Sigmoid colon (tissue), 7 donors: Measurements from ENCODE around the gene SLC8A1. TPM values are rescaled to one million over a fixed set of nuclear protein-coding genes. Genes with fewer than 3 reads are reported as not detected.
A peak's percentile ranks its signal among the peaks of the same experiment; 100 is the strongest.

Experiments
- DNase-seq: peaks from one replicate; pipeline ENCODE4 v3.0.0-alpha.2; 2019
- H3K27ac ChIP-seq, 4 donors: fragments of 200-600 bp; sonication (generic); one replicate each; pipeline ENCODE4 v1.5.1; 2016 to 2019; ENCODE audit warnings: mild to moderate bottlenecking in 1 of 4
- H3K27me3 ChIP-seq, 3 donors: fragments of 200-600 bp; sonication (generic); one replicate each; pipeline ENCODE4 v1.5.1; 2019; ENCODE audit warnings: mild to moderate bottlenecking in 1 of 3
- H3K36me3 ChIP-seq, 4 donors: fragments of 200-600 bp; sonication (generic); one replicate each; pipeline ENCODE4 v1.5.1; 2016 to 2019
- H3K4me1 ChIP-seq, 4 donors: fragments of 200-600 bp; sonication (generic); one replicate each; pipeline ENCODE4 v1.5.1; 2017 to 2019
- H3K4me3 ChIP-seq, 4 donors: fragments of 200-600 bp; sonication (generic); one replicate each; pipeline ENCODE4 v1.5.1; 2017 to 2019; ENCODE audit warnings: mild to moderate bottlenecking in 2 of 4, moderate library complexity in 1 of 4
- H3K9me3 ChIP-seq, 4 donors: fragments of 200-600 bp in 3 of 4; sonication (generic) in 3 of 4; one replicate each; pipeline versions ENCODE4 v1.5.1 to v1.6.1; 2013 to 2019
- EP300 ChIP-seq, 4 donors: sonication (generic); formaldehyde crosslinking; IDR thresholded peaks; one replicate each; pipeline ENCODE4 v1.6.1; 2017; ENCODE audit warnings: antibody characterized with exemption in 4 of 4
- POLR2A ChIP-seq, 2 donors: fragments of 450-650 bp; IDR thresholded peaks; one replicate each; pipeline ENCODE4 v1.6.1; 2016; ENCODE audit warnings: antibody characterized with exemption in 2 of 2, mild to moderate bottlenecking in 2 of 2, moderate library complexity in 2 of 2
- POLR2AphosphoS5 ChIP-seq, 4 donors: sonication (generic); formaldehyde crosslinking; IDR thresholded peaks; one replicate each; pipeline ENCODE4 v1.6.1; 2017; ENCODE audit warnings: antibody characterized with exemption in 4 of 4
- WGBS, 2 donors: extraction: QIAGEN DNeasy Blood & Tissue Kit; methylation state at CpG; one replicate each; pipeline ENCODE4 v1.1.7; 2013; 5-methylcytosine and 5-hydroxymethylcytosine counted together
- intact Hi-C: fragments of 100-400 bp; cut with DNase I; formaldehyde crosslinking; loops from one replicate; pipeline ENCODE4 v1.15.1; 2023
- polyA plus RNA-seq, 3 donors: library from polyadenylated mRNA; stranded (reverse); fragments of 200-250 nt; gene quantifications; one replicate each; pipeline ENCODE4 v1.2.3, GENCODE V29; 2013
- total RNA-seq, 4 donors: library from RNA; depleted of rRNA; stranded (reverse); fragments of >200 nt; gene quantifications; one replicate each; pipeline ENCODE4 v1.1.0, GENCODE V29; 2016
- TF ChIP-seq, protein P1 (sequence below), 4 experiments: fragments of 450-650 bp in 3 of 4; fragments of 200-600 bp in 1 of 4; IDR thresholded peaks; one replicate each; pipeline ENCODE4 v1.5.1; 2016 to 2019; ENCODE audit warnings: antibody characterized with exemption in 4 of 4, mild to moderate bottlenecking in 3 of 4, moderate library complexity in 2 of 4
- donor health status: healthy with polysubstance abuse.
- donor health status: Bipolar disorder and iron deficiency.
- donor health status: healthy.

Gene SLC8A1
- total and polyA plus RNA-seq, 7 donors = 0.60 to 337 (median 229) TPM

DNA sequence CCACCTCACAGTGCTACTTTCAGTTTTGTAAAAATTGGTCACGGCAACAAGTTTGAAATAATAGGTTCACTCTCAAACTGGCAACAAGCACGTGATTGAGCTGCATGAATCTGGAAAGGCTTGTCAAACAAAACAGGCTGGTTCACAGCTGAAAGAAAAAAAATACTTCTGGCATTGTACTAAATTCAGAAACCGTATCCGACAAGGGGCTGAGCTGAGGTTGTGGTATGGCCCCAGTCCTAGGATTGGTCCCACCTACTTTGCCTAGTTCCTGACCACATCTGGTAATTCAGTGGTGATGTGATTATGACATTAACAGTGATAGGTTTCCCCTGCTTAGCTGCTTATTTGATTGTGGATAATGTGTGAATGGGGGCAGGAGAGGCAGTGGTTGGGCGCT is 346.3 kb downstream of the SLC8A1 start:
- no peak overlapping the region for H3K27ac ChIP-seq
- no peak for TF ChIP-seq POLR2AphosphoS5 (IDR thresholded peaks at IDR 0.05)
- no peak for TF ChIP-seq POLR2A (IDR thresholded peaks at IDR 0.05)
- TF ChIP-seq, protein P1, sequence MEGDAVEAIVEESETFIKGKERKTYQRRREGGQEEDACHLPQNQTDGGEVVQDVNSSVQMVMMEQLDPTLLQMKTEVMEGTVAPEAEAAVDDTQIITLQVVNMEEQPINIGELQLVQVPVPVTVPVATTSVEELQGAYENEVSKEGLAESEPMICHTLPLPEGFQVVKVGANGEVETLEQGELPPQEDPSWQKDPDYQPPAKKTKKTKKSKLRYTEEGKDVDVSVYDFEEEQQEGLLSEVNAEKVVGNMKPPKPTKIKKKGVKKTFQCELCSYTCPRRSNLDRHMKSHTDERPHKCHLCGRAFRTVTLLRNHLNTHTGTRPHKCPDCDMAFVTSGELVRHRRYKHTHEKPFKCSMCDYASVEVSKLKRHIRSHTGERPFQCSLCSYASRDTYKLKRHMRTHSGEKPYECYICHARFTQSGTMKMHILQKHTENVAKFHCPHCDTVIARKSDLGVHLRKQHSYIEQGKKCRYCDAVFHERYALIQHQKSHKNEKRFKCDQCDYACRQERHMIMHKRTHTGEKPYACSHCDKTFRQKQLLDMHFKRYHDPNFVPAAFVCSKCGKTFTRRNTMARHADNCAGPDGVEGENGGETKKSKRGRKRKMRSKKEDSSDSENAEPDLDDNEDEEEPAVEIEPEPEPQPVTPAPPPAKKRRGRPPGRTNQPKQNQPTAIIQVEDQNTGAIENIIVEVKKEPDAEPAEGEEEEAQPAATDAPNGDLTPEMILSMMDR (IDR thresholded peaks at IDR 0.05) = no peak
- no peak for TF ChIP-seq EP300 (IDR thresholded peaks at IDR 0.05)
- H3K27me3 ChIP-seq = no peaks in the 10 kb centered on the region
- H3K4me1 ChIP-seq = peaks cover 0 to 43% (median 25%) of the 10 kb centered on the region in 4 donors
- intact Hi-C loops = no loop called here
- H3K9me3 ChIP-seq = no peaks in the 10 kb centered on the region
- 81 to 86% methylated on average over 5 of the region's 5 CpGs for WGBS, 2 donors
- H3K36me3 ChIP-seq = no peaks in the 10 kb centered on the region
- H3K4me3 ChIP-seq = no peak overlapping the region
- no peak for DNase-seq

- WGBS, 2 donors = 74 to 79% methylated on average over 2 of the region's 2 CpGs
- TF ChIP-seq EP300 (IDR thresholded peaks at IDR 0.05) = no peak
- TF ChIP-seq, protein P1 (IDR thresholded peaks at IDR 0.05) = no peak
- H3K27me3 ChIP-seq = no peaks in the 10 kb centered on the region
- H3K4me3 ChIP-seq = no peak overlapping the region
- peak overlapping the region in 3 of 4 donors; percentile 12 to 62 (median 60) for H3K27ac ChIP-seq
- no peaks in the 10 kb centered on the region for H3K9me3 ChIP-seq
- no peak for DNase-seq
- intact Hi-C loops = no loop called here
- H3K4me1 ChIP-seq = peaks cover 0 to 40% (median 27%) of the 10 kb centered on the region in 4 donors
- H3K36me3 ChIP-seq = no peaks in the 10 kb centered on the region
Observed at GRCh38 chr2:40103590-40103989, 348.3 kb downstream of the SLC8A1 start.

DNA sequence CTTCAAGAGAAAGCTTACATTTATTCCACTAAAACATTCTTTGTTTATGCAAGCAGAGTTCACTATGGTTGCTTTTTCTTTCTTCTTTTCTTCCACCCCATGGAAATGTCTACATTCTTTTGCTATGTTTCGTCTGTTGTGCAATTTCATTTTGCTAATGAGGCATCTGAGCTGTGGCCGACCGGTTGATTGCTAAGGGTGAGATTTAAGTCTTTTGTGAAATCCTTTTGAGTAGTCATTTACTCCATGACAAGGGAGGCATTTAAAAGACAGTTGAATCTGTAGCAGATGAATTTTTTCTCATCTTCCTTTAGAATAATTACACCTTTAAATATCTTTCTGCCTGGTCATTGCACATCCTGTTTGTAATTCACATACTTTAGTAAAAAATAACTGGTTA is 348.7 kb downstream of the SLC8A1 start:
- intact Hi-C loops = no loop called here
- H3K27ac ChIP-seq = peak overlapping the region in 3 of 4 donors; percentile 12 to 62 (median 60)
- 83 to 84% methylated on average over 3 of the region's 3 CpGs for WGBS, 2 donors

GRCh38 chr2:40102447-40102846 is 349.4 kb downstream of the SLC8A1 start:
- intact Hi-C loops = no loop called here

More for the DNA sequence above, 348.7 kb downstream of the SLC8A1 start:
- Histone ChIP-seq H3K4me1 (peaks cover 0 to 40% (median 27%) of the 10 kb centered on the region in 4 donors), H3K36me3 (no peaks in the 10 kb centered on the region), H3K27me3 (no peaks in the 10 kb centered on the region), H3K4me3 (no peak overlapping the region), H3K9me3 (no peaks in the 10 kb centered on the region)
- no peak for DNase-seq
- TF ChIP-seq POLR2A (IDR thresholded peaks at IDR 0.05) (no peak), POLR2AphosphoS5 (IDR thresholded peaks at IDR 0.05) (no peak)

GRCh38 chr2:40101131-40101575 is 350.7 kb downstream of the SLC8A1 start:
- H3K36me3 ChIP-seq = no peaks in the 10 kb centered on the region
- intact Hi-C loops = no loop called here
- H3K27ac ChIP-seq = peak overlapping the region in 1 of 4 donors; percentile 13

More at GRCh38 chr2:40102447-40102846, 349.4 kb downstream of the SLC8A1 start:
- H3K27ac ChIP-seq = peak overlapping the region in 3 of 4 donors; percentile 12 to 62 (median 60)
- no peak for DNase-seq
- no peaks in the 10 kb centered on the region for H3K36me3 ChIP-seq
- H3K27me3 ChIP-seq = no peaks in the 10 kb centered on the region
- TF ChIP-seq POLR2AphosphoS5 (IDR thresholded peaks at IDR 0.05) = no peak
- TF ChIP-seq EP300 (IDR thresholded peaks at IDR 0.05) = no peak
- TF ChIP-seq POLR2A (IDR thresholded peaks at IDR 0.05) = no peak
- TF ChIP-seq, protein P1 (IDR thresholded peaks at IDR 0.05) = no peak
- no peaks in the 10 kb centered on the region for H3K9me3 ChIP-seq
- WGBS, 2 donors = 83% methylated on average over 6 of the region's 6 CpGs
- H3K4me1 ChIP-seq = peaks cover 0 to 40% (median 27%) of the 10 kb centered on the region in 4 donors
- no peak overlapping the region for H3K4me3 ChIP-seq

More at GRCh38 chr2:40101131-40101575, 350.7 kb downstream of the SLC8A1 start:
- H3K27me3 ChIP-seq = no peaks in the 10 kb centered on the region
- WGBS, 2 donors = 0 to 37% methylated on average over 1 of the region's 1 CpG
- H3K4me1 ChIP-seq = peaks cover 0 to 47% (median 31%) of the 10 kb centered on the region in 4 donors
- no peak for DNase-seq
- H3K9me3 ChIP-seq = no peaks in the 10 kb centered on the region
- H3K4me3 ChIP-seq = no peak overlapping the region
- TF ChIP-seq EP300 (IDR thresholded peaks at IDR 0.05) (no peak), POLR2AphosphoS5 (IDR thresholded peaks at IDR 0.05) (no peak), POLR2A (IDR thresholded peaks at IDR 0.05) (no peak)
- TF ChIP-seq, protein P1 (IDR thresholded peaks at IDR 0.05) = no peak
